ENCODE measurements around the gene FOXP1.
A peak's percentile ranks its signal among the peaks of the same experiment; 100 is the strongest.

The FOXP1 gene
- 156 to 229 reads per million in 2 experiments for total RNA-seq

- DNase-seq (ENCODE audit: low read depth), result peak; percentile 64
These were observed at the start of gene FOXP1 for GRCh38 chr3:71583566-71584393. Gene FOXP1 (minus strand): TSS chr3:71583728. CDS start chr3:71198381, 385,347 bp downstream.

- DNase-seq (ENCODE audit: low read depth), result no peak
These were observed 46.2 kb upstream of the FOXP1 start for GRCh38 chr3:71629711-71630110.

- no peak for DNase-seq (ENCODE audit: low read depth)
These were observed 45.8 kb upstream of the FOXP1 start for GRCh38 chr3:71629289-71629688.

- DNase-seq (ENCODE audit: low read depth), result no peak
These were observed 45.0 kb upstream of the FOXP1 start for GRCh38 chr3:71628522-71628921.

- DNase-seq (ENCODE audit: low read depth), result no peak
These were observed 42.1 kb upstream of the FOXP1 start for GRCh38 chr3:71625676-71626075.

DNA sequence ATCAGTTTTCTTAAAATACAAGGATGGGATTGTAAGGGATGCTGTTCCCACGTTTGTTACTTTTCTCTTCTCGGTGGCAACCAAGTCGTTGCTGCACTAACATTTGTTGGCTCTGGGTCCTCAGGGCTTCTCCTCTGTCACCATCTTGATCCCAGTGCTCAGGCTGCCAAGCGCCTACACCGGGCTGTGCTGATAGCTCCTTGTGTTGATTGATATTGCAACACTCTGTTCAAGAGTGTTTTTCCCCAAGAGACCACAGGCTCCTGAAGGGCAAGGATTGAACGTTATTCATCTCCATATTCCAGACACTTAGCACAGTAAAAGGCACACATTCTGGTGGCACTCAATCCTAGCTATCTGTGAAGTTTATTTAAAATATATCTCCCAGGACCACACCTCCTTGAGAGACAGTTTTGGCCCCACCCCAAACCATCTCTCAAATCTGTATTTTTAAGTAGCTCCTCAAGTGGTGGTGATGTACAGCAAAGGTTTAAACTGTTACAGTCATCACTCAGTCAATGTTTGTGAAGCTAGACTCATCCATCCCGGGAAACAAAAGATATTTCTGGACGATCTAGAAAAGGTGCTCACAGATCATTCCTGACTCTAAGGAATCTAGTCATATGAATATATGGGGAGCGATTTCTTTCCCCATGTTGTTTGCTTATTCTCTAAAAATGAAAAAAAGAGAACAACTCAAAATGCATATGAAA lies 38.5 kb upstream of the FOXP1 start:
- no peak for DNase-seq (ENCODE audit: low read depth)

DNA sequence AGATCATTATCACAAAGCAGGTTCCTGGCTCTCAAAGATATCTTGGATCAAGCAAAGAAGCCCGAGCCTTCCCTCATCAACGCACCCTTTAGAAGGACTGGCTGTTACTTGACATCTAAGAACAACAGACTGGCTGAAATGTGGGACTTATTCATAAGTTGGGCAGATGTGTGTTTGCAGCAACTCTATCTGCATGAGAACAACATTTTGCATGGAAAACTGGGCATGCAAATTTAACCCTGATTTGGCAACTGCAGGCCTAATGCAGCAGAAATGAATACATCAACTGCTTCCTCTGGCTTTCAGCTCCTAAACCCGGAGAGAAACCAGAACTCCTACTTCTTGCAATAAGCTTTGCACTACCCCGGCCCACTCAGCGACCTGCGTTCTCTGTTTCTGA lies 35.0 kb upstream of the FOXP1 start:
- DNase-seq (ENCODE audit: low read depth), result no peak

DNA sequence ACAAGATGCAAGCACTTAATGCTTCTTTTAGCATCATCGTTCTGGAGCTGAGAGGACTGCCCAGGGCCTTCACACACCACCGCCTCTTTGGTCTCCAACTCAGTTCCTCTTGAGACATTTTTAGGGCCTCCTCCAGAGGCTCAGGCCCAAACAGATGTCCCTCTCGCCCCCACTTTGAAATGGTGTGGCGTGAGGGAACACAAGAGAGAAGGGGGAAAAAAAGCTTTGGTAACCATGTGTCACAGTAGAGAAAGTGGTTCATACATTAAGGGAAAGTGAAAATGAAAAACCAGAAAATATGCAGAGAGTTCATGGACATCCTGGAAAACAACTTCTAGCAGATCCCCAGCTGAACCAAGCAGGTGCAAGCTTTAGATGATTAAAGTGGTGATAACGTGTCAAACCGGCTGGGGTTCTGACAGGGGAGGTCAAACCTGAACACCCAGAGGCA lies 33.1 kb upstream of the FOXP1 start:
- DNase-seq (ENCODE audit: low read depth), result no peak

DNA sequence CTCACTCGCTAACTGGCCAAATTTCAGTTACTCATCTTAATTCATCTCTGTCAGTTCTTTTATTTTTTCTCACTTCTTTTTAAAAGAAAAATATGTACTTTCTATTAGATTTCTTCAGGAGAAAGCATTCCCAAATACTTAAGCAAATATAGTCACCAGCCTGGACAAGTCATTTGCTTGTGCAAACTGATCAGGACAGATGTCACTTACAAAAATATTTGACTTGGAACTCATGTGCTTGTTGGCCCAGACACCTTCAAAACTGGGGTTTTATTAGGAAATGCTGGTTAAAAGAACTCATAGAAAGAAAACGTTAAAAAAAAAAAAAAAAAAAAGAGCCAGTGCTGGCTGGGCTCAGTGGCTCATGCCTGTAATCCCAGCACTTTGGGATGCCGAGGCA lies 31.3 kb upstream of the FOXP1 start:
- no peak for DNase-seq (ENCODE audit: low read depth)

DNA sequence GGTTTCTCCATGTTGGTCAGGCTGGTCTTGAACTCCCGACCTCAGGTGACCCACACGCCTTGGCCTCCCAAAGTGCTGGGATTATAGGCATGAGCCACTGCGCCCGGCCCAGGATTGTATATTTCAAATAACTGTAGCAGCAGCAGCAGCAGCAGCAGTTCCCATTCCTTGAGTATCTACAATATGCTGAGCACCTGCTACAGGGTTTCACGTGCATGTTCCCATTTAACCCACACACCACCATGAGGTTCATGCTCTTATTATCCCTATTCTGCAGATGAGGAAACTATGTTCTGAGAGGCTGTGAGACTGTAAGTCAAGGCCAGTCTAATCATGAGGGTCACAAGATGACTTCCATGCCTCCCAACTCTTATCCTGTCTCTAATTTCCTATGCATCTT lies 30.9 kb upstream of the FOXP1 start:
- DNase-seq (ENCODE audit: low read depth), result no peak

GRCh38 chr3:71611099-71611498 lies 27.6 kb upstream of the FOXP1 start:
- DNase-seq (ENCODE audit: low read depth), result no peak

DNA sequence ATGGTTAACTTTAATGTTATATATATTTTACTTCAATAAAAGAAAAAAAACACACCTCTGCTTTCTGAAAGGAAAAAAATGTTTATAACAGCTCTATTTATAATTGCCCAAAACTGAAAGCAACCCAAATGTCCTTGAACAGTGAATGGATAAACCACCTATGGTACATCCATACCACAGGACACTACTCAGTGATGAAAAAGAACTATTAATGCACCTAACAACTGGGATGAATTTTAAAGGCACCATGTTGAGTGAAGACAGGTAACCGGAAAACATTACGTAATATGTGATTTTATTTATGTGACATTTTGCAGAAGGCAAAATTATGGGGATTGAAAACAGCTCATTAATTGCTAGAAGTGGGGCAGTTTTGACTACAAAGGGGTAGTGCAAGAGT lies 23.8 kb upstream of the FOXP1 start:
- DNase-seq (ENCODE audit: low read depth), result no peak

GRCh38 chr3:71606582-71606981 lies 23.1 kb upstream of the FOXP1 start:
- DNase-seq (ENCODE audit: low read depth), result no peak

DNA sequence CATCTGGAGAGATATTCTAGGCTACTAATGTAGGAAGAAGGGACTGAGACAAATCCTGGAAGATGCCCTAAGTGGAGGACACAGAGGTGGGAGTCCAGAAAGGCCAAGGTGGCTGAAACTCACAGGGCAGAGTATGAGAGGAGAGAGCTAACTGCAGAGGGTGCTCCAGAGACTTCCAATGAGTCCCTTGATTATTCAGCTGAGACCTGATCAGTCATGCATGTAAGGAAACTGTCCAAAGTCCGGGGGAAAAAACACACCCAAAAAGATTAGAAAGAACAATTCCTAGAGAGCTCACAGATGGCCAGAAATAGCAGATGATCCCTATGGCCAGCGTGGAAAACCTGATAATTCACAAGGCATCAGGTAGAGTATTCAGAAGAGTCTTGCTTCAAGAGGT lies 18.7 kb upstream of the FOXP1 start:
- DNase-seq (ENCODE audit: low read depth), result no peak

- DNase-seq (ENCODE audit: low read depth), result no peak
These were observed 18.3 kb upstream of the FOXP1 start for GRCh38 chr3:71601811-71602210.

GRCh38 chr3:71600646-71601288 lies 17.2 kb upstream of the FOXP1 start:
- no peak for DNase-seq (ENCODE audit: low read depth)

- no peak for DNase-seq (ENCODE audit: low read depth)
These were observed 15.9 kb upstream of the FOXP1 start for GRCh38 chr3:71599416-71599815.

GRCh38 chr3:71598292-71598691 lies 14.8 kb upstream of the FOXP1 start:
- DNase-seq (ENCODE audit: low read depth), result no peak

DNA sequence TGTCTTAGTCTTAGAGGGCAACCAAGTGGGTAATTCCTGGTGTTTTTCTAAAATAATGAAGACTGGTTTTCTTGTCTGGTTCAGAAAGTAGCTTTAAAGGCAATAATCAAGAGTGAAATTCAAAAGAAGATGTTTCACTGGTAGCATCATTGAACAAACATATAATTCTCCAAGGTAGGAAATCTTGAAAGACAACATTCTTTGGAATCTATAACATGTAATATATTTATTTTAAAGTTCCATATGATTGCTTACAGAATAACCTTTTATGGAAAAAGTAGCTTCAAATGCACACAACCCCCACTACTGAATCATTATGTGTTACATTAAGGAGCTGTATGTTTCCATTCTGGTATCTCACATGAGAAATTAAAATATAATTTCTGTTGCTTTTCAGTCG lies 13.8 kb upstream of the FOXP1 start:
- no peak for DNase-seq (ENCODE audit: low read depth)

GRCh38 chr3:71593106-71593505 lies 9.6 kb upstream of the FOXP1 start:
- no peak for DNase-seq (ENCODE audit: low read depth)

DNA sequence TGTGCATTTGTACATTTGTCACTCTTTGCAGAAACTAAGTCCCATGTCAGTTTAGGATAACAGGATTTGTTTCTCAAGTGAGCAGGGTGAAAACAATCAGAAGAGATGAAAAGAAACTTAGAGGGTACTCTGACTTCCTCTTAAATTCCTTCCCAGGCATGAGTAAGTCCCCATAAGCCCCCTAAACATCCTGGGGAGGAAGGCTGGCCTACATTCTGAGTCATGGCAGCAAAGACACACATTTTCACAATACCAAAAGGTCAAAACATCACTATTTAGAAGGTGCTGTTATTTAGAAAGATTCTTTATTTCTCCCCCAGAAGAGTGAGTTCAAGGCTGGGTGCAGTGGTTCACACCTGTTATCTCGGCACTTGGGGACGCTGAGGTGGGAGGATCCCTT lies 7.6 kb upstream of the FOXP1 start:
- DNase-seq (ENCODE audit: low read depth), result no peak

- DNase-seq (ENCODE audit: low read depth), result no peak
These were observed 5.6 kb upstream of the FOXP1 start for GRCh38 chr3:71589132-71589531.

- DNase-seq (ENCODE audit: low read depth), result no peak
These were observed 4.4 kb upstream of the FOXP1 start for GRCh38 chr3:71587958-71588357.
